DLD1 (cell line): Measurements from ENCODE around the gene MCTP1.

ENCODE experiments used
- in situ Hi-C: cut with HindIII; loops from 2 replicates; pipeline ENCODE4 v1.10.0; 2017; ENCODE audit warnings: low sequenced_read_pairs

The MCTP1 gene

DNA sequence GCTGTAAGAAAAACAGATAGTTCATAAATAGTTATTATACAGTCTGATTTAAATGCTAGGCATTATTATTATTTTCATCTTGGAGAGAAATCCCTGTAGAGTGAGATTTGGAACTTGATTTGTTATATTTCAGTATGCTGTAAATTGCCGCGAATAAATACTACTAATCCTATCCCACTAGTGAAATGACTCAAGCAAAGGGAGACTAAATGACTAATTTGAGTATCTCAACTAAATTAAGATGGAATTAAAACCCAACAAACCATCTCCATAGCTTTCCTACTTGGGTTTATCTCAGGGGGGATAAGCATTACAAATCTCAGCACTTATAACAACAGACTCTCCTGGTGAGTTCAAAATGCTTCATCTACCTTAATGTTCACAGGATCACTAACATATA lies 206.0 kb downstream of the MCTP1 start:
- in situ Hi-C loops, result no loop called here

DNA sequence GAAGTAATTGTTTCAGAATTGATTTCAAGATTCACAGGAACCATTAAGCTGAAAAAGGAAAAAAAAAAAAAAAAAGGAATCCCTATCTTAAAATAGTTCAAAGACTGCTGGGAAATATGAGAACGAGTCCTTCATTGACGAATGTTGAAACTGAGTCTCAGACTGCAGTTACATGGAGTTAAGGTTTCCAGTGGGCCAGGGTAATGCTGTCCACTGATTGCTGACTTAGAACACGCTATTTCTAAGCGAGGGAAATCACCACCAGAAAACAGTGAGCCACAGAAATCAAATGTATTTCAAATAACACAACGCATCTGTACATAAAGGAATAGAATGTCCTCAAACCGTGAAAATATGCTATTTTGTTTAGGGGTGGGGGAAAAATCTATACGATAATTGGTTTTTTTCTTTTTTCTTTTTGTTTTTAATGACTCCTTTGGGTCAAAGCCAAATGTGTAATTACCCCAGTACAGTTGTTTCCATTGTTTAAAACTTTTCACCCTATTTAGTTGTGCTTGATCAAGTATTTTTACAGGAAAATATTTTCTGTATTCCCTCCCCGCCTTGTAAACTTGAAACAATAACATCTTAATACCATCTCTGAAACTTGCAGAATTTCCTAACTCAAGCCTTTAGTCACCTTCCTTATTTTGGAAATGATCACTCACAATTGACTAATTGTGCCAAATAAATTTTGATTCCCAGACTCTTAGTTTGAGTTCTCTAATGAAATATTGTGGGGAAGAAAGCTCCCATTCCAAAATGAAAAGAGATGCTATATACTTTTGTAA lies 208.3 kb downstream of the MCTP1 start:
- in situ Hi-C loops, result no loop called here

DNA sequence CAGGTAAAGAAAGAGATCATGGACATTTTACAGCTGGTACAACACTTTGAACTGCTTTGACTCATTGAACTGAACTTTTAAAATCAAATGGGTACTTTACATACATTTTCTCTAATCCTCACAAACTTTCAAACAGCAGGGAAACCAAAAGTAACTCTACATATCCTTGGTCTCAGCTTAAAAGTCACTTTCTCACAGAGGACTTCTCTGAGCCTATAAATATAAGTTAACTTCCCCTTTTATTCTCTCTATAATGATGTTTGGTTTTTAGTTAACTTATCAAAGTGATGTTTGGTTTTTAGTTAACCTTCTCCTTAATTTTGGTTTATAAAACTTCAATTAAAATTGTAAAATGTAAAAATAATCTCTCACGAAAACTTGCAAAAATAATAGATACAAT lies 209.8 kb downstream of the MCTP1 start:
- in situ Hi-C loops, result no loop called here

DNA sequence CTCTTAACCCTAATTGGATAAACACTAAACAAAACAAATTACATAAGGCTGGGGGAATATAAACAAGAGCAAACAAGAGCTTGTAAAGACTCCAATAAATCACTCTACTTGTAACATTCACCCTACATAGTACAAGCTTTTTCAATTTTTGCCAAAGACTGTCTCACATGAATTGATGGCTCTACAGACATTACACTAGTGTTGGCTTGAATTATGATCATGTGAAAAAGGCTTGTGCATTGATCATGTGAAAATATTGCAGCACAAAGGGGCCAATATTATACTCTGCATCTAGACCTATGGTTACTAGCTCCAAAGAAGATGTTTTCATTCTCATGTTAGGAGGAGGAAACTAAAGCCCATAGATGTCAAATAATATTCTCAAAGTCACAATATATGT lies 212.6 kb downstream of the MCTP1 start:
- in situ Hi-C loops, result no loop called here

DNA sequence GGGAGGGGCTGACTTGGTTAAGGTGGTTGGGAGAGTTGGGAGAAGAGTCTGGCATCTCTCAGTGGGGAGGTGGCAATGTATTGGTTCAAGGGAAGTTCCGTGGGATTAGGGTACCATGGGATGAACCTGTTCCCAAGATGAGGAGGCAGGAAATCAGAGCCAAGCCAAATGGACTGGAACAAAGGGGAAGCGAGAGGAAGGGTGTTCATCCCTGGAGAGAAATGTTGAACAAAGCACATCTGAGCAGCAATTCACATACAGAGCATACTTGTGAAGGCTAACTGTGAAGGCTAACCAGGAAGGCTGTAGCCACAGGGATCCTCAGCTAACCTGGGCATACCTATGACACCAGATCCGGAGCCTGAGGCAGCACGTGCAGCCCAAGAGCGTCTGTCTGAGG lies 214.0 kb downstream of the MCTP1 start:
- in situ Hi-C loops, result no loop called here

DNA sequence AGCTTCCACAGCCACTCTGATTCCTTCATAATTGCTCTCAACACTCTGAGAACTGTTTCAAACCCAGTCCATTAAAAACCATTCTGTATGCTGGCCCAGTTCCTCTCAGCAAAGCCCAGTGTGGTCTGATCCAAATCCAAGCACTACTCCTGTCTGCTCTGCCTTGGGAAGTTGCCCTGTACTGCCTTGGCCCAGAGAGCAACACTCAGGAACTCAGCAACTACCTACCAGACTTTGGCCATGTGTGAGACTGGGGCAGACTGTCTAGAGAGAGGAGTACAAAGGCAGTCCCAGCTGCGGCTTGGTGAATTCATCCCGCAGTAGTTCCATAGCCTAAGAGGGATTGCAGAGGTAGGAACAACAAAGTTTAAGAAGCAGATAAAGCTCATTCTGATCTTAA lies 214.4 kb downstream of the MCTP1 start:
- in situ Hi-C loops, result no loop called here

DNA sequence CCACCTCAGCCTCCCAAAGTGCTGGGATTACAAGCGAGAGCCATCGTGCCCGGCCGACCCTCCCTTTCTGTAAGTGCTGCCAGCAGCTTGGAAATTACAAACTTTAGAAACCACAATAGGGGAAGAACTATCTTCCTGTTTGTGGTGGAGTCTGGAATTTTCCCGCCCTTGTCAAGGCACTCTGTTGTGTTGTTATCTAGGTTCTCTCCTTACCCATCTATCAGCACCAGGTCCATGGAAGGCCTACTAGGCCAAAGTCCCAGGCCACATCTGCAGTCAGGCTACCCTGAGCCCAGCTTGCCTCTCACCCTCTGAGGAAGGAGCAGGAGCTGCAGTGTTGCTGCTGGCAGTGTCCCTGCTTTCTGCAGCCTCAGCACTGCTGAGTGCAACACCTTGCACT lies 214.9 kb downstream of the MCTP1 start:
- in situ Hi-C loops, result no loop called here

DNA sequence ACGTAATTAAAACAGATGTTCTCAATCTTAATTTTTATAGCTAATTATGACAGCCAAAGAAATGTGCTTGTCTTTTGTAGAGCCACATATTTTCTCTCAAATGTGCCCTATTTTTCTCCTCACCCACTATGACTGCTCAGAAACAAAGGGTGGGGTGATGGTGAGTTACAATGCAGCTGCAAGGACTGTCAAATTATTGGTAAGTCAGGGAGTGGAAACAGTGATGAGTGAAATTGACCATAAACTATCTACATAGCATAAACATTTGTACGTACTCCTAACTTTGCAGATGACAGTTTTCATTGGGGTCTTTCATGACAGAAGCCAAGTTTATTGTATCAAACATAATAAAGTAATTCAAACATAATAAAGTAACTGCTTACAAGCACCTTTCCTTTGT lies 215.9 kb downstream of the MCTP1 start:
- in situ Hi-C loops, result no loop called here

DNA sequence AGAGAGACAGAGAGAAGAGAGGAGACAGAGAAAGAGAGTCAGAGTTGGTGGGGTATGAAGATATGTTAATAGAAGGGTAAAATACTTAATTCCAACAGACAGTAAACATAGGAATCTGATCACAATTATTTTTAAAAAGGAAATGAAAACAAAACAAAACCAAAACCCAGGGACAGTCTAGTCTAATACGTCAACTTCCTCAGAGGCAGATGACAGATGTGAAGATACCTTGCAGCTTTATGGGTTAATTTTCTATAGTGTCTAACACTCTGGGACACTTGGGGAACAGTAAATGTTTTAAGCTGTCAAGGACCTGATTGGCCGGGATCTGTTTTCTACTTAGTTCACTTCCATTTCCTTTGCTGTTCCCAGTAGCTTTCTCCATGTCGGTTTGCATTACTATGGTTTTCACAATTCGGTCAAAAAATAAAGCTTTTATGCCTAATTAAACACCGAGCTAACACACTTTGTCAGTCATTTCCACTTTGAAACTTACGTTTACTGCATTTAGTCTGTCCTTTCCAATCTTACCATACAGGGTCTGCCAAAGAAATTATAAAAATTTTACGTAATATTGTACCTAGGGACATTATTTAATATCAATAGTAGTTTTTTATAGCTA lies 216.5 kb downstream of the MCTP1 start:
- in situ Hi-C loops, result no loop called here

DNA sequence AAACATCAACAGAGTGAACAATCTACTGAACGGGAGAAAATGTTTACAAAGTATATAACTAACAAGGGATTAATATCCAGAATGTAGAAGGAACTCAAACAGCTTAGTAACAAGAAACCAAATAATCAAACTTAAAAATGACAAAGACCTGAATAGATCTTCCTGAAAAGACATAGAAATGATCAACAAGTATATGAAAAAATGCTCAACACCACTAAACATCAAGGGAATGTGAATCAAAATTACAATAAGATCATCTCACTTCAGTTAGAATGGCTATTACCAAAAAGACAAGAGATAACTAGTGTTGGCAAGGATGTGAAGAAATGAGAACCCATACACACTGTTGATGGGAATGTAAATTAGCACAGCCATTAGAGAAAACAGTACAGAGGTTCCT lies 218.8 kb downstream of the MCTP1 start:
- in situ Hi-C loops, result no loop called here

DNA sequence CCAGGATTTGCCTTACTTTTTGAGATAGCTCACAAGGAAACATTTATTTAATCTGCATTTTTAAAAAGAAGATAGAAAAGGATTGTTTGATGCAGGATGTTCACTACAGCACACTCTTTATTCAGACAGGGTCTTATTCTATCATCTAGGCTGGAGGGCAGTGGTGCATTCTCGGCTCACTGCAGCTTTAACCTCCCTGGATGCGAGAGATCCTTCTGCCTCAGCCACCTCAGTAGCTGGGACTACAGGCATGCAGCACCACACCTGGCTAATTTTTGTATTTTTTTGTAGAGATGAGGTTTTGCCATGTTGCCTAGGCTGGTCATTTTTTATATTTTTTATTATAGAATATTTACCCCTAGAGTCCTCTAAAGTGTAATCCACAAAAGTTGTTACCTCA lies 221.4 kb downstream of the MCTP1 start:
- in situ Hi-C loops, result no loop called here

DNA sequence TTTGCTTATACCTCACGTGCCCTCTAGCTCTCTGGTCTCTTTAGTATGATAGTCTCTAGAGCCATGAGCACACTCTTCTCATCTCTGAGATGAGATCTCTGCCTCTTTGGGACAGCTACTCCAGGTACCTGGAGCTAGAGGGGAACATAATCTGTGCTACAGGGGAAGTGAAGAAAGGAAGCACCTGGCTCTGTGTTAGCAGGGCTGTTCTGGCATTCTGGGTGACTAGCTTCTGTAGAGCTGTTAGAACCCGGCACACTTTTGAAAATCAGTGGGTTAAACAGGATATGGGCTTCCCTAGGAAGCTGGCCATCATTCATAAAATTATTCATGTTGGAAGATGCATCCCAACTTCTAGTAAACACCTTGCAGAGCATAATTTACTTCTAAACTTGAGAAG lies 224.8 kb downstream of the MCTP1 start:
- in situ Hi-C loops, result no loop called here

DNA sequence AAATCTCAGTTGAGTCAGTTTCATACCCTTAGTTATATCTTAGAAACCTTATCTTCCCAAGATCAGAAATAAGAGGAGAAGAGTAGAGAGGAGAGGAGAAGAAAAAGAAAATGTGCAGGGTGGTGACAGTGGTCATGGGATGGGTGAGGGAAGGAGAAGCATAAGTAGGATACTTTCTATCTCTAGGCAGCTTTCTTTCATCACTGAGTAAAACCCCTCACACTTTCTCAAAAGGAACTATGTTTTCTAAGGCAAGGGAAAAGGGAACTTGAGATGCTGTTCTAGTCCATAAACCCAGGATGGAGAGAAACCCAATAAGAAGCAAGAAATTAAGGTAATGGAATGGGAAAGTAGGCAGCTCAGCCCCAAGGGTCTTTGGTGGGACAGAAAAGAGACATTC lies 225.3 kb downstream of the MCTP1 start:
- in situ Hi-C loops, result no loop called here

DNA sequence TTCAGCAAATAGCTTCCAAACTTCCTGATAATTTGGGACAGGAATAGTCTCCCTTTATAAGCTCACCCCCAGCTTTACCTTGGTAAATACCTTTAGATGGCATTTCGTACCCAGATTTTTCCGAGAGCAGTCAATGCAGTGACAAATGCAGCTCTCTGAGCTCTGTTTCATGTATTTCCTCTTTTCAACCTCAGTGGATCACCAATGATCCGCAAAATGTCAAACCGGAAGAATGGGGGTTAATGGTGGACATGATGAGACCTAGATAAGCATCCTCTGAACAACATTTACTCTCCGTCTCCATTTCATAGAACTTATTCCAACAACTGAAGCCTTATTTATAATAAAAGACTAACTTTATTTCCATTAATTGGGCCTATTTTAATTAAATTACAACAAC lies 227.3 kb downstream of the MCTP1 start:
- in situ Hi-C loops, result no loop called here

DNA sequence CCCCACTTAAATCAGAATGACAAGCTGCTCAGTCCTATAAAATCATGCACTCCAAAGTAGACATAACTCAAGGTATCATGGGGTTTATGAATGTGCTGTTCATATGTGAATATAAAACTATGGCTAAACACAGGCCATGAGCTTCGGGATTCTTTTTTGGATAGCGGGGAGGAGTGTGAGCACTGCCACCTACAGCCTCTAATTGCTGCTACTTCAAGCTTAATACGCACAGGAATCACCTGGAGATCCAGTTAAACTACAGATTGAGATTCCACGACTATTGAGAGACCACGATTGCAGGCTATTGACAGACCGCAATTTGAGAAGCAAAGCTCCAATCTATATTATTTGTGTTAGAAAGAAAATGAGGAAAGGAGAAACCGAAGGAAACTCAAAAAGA lies 231.6 kb downstream of the MCTP1 start:
- in situ Hi-C loops, result no loop called here

DNA sequence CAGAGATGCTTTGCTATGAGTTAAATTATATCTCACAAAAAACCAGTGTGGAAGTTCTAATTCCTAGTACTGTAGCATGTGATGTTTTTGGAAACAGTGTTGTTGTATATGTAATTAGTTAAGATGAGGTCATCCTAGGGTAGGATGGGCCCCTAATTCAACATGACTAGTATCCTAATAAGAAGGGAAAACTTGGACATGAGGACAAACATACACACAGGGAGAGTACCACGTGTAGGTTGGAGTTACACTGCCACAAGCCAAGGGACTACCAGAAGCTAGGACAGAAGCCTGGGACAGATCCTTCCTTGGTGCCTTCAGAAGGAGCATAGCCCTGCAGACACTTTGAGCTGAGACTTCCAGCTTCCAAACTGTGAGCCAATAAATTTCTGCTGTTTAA lies 234.2 kb downstream of the MCTP1 start:
- in situ Hi-C loops, result no loop called here

DNA sequence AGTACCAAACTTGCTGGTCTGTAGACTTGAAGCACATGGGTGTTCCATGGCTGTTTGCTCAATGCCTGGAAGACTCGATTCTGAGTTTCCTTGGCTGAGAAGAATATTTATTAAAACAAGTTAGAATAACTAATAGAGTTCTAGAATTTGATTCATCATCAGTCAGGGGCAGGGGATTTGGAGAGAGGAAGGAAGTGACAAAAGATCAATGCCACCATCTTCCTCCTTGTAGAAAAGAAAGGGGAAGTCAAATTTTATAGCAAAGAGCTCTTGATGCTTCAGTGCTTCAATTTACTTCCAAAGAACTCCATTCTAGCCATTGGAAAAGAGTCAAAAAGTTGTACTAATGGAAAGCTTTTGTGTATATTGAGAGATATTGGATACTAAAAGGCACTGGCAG lies 236.3 kb downstream of the MCTP1 start:
- in situ Hi-C loops, result no loop called here

DNA sequence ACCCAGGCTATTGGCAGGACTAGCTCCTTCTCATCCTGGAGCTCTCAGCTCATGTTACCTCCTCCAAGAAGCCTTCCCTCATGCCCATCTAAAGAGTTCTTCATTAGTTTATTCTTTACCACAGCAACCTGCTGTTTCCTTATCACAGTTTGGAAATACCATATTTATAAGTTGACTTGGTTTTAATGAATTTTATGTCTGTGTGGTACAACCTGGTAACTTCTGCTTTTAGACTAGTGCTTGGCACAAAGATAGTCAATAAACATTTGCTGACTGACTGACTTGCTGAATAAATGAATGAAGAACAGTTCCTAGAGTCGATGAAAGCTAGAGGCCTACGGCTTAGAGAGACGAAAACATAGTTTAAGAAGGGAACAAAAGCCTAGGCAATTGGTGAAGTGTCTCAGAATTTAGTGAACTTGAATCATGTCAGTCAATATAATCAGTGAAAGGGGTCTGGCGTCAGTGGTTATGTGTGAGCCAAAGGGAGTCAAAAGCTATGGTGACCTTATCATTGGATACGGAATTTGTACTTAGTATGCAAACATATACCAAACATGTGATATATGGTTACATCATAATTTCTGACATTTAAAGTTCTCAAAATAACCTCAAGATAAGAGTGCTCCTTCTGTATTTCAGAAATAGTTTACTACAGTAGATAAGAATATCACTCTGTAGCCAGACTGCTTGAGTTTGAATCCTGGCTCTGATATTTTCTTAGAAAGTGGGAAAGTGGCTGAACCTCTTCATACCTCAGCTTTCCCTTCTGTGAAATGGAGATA lies 239.5 kb downstream of the MCTP1 start:
- in situ Hi-C loops, result no loop called here

DNA sequence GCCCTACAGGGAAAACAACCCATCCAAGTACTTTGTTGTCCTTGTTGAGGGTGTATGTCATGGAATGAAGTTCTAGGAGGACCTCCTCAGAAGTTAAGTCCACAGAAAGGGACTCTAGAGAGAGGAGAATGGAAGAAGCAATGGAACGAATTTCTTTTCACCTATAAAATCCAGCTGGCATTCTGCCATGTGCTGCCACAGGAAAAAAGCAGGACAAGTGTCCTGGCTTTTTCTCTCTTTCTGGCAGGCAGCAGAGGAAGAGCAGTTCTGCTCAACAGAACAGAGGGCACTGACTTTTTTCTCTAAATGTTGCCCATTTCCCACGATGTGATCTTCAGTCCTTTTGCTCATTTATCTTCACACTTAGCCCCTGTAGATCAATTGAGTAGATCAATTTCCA lies 240.8 kb downstream of the MCTP1 start:
- in situ Hi-C loops, result no loop called here

DNA sequence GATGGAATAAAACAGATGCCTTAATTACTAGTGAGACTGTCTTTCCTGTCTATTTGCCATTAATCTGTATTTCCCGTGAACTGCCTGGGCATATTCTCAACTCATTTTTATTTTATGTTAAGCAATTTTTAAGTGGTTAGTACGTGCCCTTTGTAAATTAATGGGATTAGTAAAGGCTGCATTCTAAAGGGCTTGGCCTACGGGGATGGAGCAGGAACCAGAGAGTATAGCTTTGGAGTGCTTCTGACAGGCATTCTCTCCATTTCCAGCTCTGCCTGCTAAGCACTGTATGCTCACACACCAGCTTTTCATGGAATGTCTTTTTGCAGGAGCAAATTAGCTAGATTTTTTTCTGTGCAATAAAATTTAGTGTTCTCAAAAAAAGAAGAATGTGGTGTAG lies 241.2 kb downstream of the MCTP1 start:
- in situ Hi-C loops, result no loop called here

DNA sequence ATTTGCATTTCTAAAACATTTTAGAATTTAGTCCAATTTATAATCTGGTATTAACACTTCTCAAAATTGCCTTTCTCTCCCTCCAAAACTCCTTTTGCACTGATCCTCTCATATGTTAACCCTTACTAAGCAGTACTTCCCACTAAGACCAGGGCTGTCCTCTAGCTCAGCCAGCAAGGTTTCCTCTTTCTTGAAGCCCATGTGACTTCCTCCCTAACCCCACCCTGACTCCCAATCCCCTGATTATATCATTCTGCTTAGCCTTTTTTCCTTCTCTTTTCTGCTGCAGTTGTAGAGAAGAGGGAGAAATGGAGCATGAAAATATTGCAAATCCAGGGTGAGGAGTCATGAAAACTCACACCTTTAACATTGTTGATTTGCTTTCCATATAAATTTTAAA lies 241.7 kb downstream of the MCTP1 start:
- in situ Hi-C loops, result no loop called here

DNA sequence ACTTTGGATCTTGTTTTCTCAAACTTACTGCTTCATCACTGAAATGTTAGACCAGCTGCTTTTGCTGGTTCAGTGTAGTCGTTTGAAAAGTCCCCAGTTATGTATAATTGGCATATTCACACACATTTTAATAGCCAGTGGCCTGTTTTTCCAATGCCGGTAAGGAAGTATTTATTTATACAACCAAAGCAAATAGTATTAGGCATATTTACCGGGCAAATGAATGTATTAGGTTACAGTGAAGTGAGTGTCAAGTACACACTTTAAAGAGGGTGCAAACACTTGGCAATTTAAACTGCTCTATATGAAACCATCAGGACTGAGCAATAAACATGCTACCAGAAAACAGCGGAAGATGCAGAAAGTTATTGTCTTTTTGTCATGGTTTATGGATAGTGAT lies 242.9 kb downstream of the MCTP1 start:
- in situ Hi-C loops, result no loop called here
